GM12891 (cell line): ENCODE measurements around the gene KLHL6.

Source experiments
- PAX5 ChIP-seq: IDR thresholded peaks from 2 replicates; pipeline ENCODE4 v1.6.1; 2011; ENCODE audit warnings: low read length, moderate library complexity, mild to moderate bottlenecking; ENCODE audit not compliant: insufficient read depth, severe bottlenecking
- POLR2A ChIP-seq: IDR thresholded peaks from 2 replicates; pipeline ENCODE4 v1.6.1; 2011; ENCODE audit warnings: low read depth, low read length, control low read depth
- POLR2AphosphoS5 ChIP-seq: IDR thresholded peaks from 2 replicates; pipeline ENCODE4 v1.6.1; 2011; ENCODE audit warnings: low read depth, low read length, control low read depth
- POU2F2 ChIP-seq: IDR thresholded peaks from 2 replicates; pipeline ENCODE4 v1.6.1; 2011; ENCODE audit warnings: low read depth, mild to moderate bottlenecking, control low read depth, low read length, moderate library complexity
- SPI1 ChIP-seq: IDR thresholded peaks from 2 replicates; pipeline ENCODE4 v1.6.1; 2011; ENCODE audit warnings: low read depth, low read length, control low read depth
- TAF1 ChIP-seq: IDR thresholded peaks from 2 replicates; pipeline ENCODE4 v1.6.1; 2011; ENCODE audit warnings: low read depth, low read length, control low read depth

DNA sequence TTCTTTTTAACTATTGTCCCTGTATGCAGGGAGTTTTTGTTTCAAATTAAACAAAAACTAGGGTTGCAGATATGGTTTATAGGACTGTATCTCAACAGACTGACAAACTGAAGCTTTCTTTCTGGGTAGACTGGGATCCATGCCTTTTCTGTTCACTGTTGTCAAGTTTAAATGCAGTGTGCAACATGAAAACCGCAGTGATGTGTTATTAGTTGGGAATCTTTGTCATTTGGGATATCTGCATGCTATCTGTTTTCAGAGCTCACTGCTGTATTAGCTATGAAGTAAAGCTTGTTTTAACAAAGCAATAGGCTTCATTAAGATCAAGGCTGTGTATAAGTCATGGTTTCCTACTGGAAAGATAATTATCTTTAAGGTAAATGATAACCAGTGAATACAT is 105.7 kb downstream of the KLHL6 start:
- TF ChIP-seq POU2F2 (no peak), POLR2A (no peak), TAF1 (no peak), POLR2AphosphoS5 (no peak), SPI1 (no peak), PAX5 (no peak)
